GM12878 (cell line): Measurements from ENCODE around the gene PPP1R36. TPM values are rescaled to one million over a fixed set of nuclear protein-coding genes. Genes with fewer than 3 reads are reported as not detected.

Experiments
- CEBPB ChIP-seq, 2 experiments: fragments of 150-350 bp in 1 of 2; IDR thresholded peaks; 2 replicates each; pipeline ENCODE4 v1.6.1; 2012 to 2014; ENCODE audit warnings: low read depth in 2 of 2, low read length in 2 of 2, borderline replicate concordance in 1 of 2, inconsistent platforms in 1 of 2
- CREM ChIP-seq: IDR thresholded peaks from 2 replicates; pipeline ENCODE4 v1.6.1; 2014; ENCODE audit warnings: antibody characterized with exemption, low read depth
- ESRRA ChIP-seq: IDR thresholded peaks from 2 replicates; pipeline ENCODE4 v1.6.1; 2012; ENCODE audit warnings: mild to moderate bottlenecking, low read length, improper control_type of control experiment
- HDGF ChIP-seq: fragments of 450-650 bp; IDR thresholded peaks from 2 replicates; pipeline ENCODE4 v1.6.1; 2016; ENCODE audit warnings: antibody characterized with exemption
- NR2C2 ChIP-seq: IDR thresholded peaks from 2 replicates; pipeline ENCODE4 v1.6.1; 2011; ENCODE audit warnings: borderline replicate concordance, low read depth; ENCODE audit not compliant: control insufficient read depth, insufficient read length
- POLR2AphosphoS5 ChIP-seq: IDR thresholded peaks from 2 replicates; pipeline ENCODE4 v1.6.1; 2011; ENCODE audit warnings: mild to moderate bottlenecking, low read length, inconsistent platforms
- STAT3 ChIP-seq: IDR thresholded peaks from 2 replicates; pipeline ENCODE4 v1.6.1; 2011; ENCODE audit warnings: low read depth, low read length, improper control_type of control experiment
- ZZZ3 ChIP-seq: IDR thresholded peaks from 2 replicates; pipeline ENCODE4 v1.6.1; 2011; ENCODE audit warnings: low read depth; ENCODE audit not compliant: control insufficient read depth, insufficient read length
- polyA plus RNA-seq, 11 experiments: library from polyadenylated mRNA; depleted of rRNA in 4 of 11; unstranded in 6 of 11; stranded (reverse) in 5 of 11; fragments of >200 nt; fragmentation: Nextera tagmentation in 4 of 11; fragmentation: Illumina TruSeq in 1 of 11; extraction: Ambion mirVana in 4 of 11; extraction: Trizol in 1 of 11; gene quantifications; 1 replicate in 1 of 11; 2 replicates in 10 of 11; pipeline versions ENCODE4 v1.2.1 to v1.2.3, GENCODE V29; 2011 to 2016; ENCODE audit warnings: inconsistent platforms in 2 of 11, missing spikeins in 2 of 11, low read depth in 1 of 11
- total RNA-seq, 4 experiments: library from RNA; depleted of rRNA in 3 of 4; stranded (reverse); fragments of >200 nt in 3 of 4; fragmentation: Illumina TruSeq in 1 of 4; extraction: Trizol in 1 of 4; gene quantifications; 2 replicates each; pipeline versions ENCODE4 v1.2.1 to v1.2.3, GENCODE V29; 2013 to 2021
- TF ChIP-seq, protein P1 (sequence below): IDR thresholded peaks from 2 replicates; pipeline ENCODE4 v1.6.1; 2011; ENCODE audit warnings: borderline replicate concordance, low read depth, mild to moderate bottlenecking, moderate library complexity, low read length; ENCODE audit not compliant: insufficient read depth, poor library complexity, severe bottlenecking
- TF ChIP-seq, protein P2 (sequence below): fragments of 450-650 bp; IDR thresholded peaks from 2 replicates; pipeline ENCODE4 v1.6.1; 2017; ENCODE audit warnings: mild to moderate bottlenecking, low read depth, inconsistent platforms; ENCODE audit not compliant: poor library complexity, severe bottlenecking
- TF ChIP-seq, protein P3 (sequence below): fragments of 150-350 bp; IDR thresholded peaks from 2 replicates; pipeline ENCODE4 v1.6.1; 2014; ENCODE audit warnings: mild to moderate bottlenecking, low read depth, low read length
- TF ChIP-seq, protein P4 (sequence below): fragments of 450-650 bp; IDR thresholded peaks from 2 replicates; pipeline ENCODE4 v1.6.1; 2016; ENCODE audit warnings: mild to moderate bottlenecking
- TF ChIP-seq, protein P5 (sequence below): fragments of 450-650 bp; IDR thresholded peaks from 2 replicates; pipeline ENCODE4 v1.6.1; 2017; ENCODE audit warnings: low read depth, mild to moderate bottlenecking, moderate library complexity
- TF ChIP-seq, protein P6 (sequence below): fragments of 150-350 bp; IDR thresholded peaks from 2 replicates; pipeline ENCODE4 v1.6.1; 2016; ENCODE audit warnings: low read depth, low read length
- TF ChIP-seq, protein P7 (sequence below): fragments of 450-650 bp; IDR thresholded peaks from 2 replicates; pipeline ENCODE4 v1.6.1; 2016; ENCODE audit warnings: mild to moderate bottlenecking

PPP1R36 gene
- total and polyA plus RNA-seq, 10 of the 15 experiments (the other 5 are each of a cell fraction or from before 2014, with no cell fraction given): 0.12 to 0.13 TPM; not detected in 8

DNA sequence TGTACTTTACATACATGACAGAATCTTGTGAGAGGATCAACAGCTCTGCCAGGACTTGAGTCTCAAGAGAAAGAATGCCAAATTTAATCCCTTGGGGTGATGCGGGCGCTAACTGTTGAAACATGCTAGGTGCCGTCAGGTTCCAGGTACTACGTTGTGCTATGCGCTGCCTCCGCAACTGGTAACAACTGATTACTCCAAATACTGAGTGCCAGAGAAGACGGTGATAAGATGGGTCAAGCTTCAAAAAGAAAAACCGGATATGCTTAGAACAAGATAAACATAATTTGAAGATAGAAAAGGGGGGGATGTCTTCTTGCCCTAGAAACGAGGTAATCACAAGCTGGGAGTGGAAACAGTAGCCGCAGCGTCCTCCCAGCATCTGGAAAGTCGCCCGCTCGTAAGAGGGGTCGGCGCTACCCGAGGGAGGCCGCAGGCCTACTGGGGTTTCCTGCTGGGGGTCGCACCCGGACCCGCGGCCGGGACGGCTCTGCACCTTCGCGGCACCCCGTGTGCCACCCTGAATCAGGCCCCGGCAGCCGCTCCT lies 46.8 kb upstream of the PPP1R36 start (continued):
- TF ChIP-seq, protein P1, sequence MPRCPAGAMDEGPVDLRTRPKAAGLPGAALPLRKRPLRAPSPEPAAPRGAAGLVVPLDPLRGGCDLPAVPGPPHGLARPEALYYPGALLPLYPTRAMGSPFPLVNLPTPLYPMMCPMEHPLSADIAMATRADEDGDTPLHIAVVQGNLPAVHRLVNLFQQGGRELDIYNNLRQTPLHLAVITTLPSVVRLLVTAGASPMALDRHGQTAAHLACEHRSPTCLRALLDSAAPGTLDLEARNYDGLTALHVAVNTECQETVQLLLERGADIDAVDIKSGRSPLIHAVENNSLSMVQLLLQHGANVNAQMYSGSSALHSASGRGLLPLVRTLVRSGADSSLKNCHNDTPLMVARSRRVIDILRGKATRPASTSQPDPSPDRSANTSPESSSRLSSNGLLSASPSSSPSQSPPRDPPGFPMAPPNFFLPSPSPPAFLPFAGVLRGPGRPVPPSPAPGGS: no peak
- TF ChIP-seq, protein P2, sequence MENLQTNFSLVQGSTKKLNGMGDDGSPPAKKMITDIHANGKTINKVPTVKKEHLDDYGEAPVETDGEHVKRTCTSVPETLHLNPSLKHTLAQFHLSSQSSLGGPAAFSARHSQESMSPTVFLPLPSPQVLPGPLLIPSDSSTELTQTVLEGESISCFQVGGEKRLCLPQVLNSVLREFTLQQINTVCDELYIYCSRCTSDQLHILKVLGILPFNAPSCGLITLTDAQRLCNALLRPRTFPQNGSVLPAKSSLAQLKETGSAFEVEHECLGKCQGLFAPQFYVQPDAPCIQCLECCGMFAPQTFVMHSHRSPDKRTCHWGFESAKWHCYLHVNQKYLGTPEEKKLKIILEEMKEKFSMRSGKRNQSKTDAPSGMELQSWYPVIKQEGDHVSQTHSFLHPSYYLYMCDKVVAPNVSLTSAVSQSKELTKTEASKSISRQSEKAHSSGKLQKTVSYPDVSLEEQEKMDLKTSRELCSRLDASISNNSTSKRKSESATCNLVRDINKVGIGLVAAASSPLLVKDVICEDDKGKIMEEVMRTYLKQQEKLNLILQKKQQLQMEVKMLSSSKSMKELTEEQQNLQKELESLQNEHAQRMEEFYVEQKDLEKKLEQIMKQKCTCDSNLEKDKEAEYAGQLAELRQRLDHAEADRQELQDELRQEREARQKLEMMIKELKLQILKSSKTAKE: peak; percentile 12
- no peak for TF ChIP-seq ZZZ3
- TF ChIP-seq, protein P3, sequence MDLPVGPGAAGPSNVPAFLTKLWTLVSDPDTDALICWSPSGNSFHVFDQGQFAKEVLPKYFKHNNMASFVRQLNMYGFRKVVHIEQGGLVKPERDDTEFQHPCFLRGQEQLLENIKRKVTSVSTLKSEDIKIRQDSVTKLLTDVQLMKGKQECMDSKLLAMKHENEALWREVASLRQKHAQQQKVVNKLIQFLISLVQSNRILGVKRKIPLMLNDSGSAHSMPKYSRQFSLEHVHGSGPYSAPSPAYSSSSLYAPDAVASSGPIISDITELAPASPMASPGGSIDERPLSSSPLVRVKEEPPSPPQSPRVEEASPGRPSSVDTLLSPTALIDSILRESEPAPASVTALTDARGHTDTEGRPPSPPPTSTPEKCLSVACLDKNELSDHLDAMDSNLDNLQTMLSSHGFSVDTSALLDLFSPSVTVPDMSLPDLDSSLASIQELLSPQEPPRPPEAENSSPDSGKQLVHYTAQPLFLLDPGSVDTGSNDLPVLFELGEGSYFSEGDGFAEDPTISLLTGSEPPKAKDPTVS: no peak
- peak; percentile 17; the same call in 1 of the 2 replicates for TF ChIP-seq HDGF
- TF ChIP-seq, protein P4, sequence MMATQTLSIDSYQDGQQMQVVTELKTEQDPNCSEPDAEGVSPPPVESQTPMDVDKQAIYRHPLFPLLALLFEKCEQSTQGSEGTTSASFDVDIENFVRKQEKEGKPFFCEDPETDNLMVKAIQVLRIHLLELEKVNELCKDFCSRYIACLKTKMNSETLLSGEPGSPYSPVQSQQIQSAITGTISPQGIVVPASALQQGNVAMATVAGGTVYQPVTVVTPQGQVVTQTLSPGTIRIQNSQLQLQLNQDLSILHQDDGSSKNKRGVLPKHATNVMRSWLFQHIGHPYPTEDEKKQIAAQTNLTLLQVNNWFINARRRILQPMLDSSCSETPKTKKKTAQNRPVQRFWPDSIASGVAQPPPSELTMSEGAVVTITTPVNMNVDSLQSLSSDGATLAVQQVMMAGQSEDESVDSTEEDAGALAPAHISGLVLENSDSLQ: no peak
- no peak for TF ChIP-seq NR2C2
- TF ChIP-seq STAT3: no peak
- no peak for TF ChIP-seq ESRRA
- TF ChIP-seq, protein P5, sequence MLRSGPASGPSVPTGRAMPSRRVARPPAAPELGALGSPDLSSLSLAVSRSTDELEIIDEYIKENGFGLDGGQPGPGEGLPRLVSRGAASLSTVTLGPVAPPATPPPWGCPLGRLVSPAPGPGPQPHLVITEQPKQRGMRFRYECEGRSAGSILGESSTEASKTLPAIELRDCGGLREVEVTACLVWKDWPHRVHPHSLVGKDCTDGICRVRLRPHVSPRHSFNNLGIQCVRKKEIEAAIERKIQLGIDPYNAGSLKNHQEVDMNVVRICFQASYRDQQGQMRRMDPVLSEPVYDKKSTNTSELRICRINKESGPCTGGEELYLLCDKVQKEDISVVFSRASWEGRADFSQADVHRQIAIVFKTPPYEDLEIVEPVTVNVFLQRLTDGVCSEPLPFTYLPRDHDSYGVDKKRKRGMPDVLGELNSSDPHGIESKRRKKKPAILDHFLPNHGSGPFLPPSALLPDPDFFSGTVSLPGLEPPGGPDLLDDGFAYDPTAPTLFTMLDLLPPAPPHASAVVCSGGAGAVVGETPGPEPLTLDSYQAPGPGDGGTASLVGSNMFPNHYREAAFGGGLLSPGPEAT: no peak
- TF ChIP-seq CEBPB (IDR thresholded peaks at IDR 0.05; ENCODE audit: borderline replicate concordance in 1 of 2, low read depth in 2 of 2, low read length in 2 of 2): no peak
- no peak for TF ChIP-seq CREM
- TF ChIP-seq POLR2AphosphoS5: no peak
- TF ChIP-seq, protein P6, sequence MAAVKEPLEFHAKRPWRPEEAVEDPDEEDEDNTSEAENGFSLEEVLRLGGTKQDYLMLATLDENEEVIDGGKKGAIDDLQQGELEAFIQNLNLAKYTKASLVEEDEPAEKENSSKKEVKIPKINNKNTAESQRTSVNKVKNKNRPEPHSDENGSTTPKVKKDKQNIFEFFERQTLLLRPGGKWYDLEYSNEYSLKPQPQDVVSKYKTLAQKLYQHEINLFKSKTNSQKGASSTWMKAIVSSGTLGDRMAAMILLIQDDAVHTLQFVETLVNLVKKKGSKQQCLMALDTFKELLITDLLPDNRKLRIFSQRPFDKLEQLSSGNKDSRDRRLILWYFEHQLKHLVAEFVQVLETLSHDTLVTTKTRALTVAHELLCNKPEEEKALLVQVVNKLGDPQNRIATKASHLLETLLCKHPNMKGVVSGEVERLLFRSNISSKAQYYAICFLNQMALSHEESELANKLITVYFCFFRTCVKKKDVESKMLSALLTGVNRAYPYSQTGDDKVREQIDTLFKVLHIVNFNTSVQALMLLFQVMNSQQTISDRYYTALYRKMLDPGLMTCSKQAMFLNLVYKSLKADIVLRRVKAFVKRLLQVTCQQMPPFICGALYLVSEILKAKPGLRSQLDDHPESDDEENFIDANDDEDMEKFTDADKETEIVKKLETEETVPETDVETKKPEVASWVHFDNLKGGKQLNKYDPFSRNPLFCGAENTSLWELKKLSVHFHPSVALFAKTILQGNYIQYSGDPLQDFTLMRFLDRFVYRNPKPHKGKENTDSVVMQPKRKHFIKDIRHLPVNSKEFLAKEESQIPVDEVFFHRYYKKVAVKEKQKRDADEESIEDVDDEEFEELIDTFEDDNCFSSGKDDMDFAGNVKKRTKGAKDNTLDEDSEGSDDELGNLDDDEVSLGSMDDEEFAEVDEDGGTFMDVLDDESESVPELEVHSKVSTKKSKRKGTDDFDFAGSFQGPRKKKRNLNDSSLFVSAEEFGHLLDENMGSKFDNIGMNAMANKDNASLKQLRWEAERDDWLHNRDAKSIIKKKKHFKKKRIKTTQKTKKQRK: no peak
- TF ChIP-seq, protein P7, sequence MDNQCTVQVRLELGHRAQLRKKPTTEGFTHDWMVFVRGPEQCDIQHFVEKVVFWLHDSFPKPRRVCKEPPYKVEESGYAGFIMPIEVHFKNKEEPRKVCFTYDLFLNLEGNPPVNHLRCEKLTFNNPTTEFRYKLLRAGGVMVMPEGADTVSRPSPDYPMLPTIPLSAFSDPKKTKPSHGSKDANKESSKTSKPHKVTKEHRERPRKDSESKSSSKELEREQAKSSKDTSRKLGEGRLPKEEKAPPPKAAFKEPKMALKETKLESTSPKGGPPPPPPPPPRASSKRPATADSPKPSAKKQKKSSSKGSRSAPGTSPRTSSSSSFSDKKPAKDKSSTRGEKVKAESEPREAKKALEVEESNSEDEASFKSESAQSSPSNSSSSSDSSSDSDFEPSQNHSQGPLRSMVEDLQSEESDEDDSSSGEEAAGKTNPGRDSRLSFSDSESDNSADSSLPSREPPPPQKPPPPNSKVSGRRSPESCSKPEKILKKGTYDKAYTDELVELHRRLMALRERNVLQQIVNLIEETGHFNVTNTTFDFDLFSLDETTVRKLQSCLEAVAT: peak; percentile 69
